HL-60 (cell line): ENCODE data around the gene GTPBP4.

ENCODE experiments used
- GABPA ChIP-seq: IDR thresholded peaks from 2 replicates; pipeline ENCODE4 v1.6.1; 2012; ENCODE audit warnings: low read depth
- POLR2AphosphoS5 ChIP-seq: IDR thresholded peaks from 2 replicates; pipeline ENCODE4 v1.6.1; 2012; ENCODE audit warnings: low read depth
- TF ChIP-seq, protein P1 (sequence below): IDR thresholded peaks from one replicate; pipeline ENCODE4 v1.5.1; 2011; ENCODE audit warnings: low read length, control low read depth, inconsistent platforms; ENCODE audit not compliant: insufficient read depth
- TF ChIP-seq, protein P2 (sequence below): IDR thresholded peaks from 2 replicates; pipeline ENCODE4 v1.6.1; 2012; ENCODE audit warnings: low read depth; ENCODE audit not compliant: insufficient replicate concordance

DNA sequence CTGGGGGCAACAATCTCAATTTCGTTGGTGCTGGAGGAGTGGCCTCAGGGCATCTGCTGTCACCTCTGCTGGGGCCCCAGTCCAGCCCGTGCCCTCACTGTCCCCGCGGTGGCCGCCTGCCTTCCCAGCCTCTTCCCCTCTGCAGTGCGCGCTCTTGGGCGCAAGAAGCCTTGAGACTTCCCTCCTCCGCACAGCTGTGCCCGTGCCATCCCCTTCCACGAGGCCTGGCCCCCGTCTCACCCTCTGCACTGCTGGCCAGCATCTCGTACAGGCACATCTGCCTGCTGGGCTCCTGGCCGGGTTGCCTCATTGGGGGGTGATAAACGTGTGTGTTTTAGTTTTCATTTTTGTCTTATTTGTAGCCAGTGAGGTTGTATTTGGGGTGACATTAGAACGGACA, 23.5 kb downstream of the GTPBP4 start:
- TF ChIP-seq, protein P1, sequence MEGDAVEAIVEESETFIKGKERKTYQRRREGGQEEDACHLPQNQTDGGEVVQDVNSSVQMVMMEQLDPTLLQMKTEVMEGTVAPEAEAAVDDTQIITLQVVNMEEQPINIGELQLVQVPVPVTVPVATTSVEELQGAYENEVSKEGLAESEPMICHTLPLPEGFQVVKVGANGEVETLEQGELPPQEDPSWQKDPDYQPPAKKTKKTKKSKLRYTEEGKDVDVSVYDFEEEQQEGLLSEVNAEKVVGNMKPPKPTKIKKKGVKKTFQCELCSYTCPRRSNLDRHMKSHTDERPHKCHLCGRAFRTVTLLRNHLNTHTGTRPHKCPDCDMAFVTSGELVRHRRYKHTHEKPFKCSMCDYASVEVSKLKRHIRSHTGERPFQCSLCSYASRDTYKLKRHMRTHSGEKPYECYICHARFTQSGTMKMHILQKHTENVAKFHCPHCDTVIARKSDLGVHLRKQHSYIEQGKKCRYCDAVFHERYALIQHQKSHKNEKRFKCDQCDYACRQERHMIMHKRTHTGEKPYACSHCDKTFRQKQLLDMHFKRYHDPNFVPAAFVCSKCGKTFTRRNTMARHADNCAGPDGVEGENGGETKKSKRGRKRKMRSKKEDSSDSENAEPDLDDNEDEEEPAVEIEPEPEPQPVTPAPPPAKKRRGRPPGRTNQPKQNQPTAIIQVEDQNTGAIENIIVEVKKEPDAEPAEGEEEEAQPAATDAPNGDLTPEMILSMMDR = no peak
- TF ChIP-seq, protein P2, sequence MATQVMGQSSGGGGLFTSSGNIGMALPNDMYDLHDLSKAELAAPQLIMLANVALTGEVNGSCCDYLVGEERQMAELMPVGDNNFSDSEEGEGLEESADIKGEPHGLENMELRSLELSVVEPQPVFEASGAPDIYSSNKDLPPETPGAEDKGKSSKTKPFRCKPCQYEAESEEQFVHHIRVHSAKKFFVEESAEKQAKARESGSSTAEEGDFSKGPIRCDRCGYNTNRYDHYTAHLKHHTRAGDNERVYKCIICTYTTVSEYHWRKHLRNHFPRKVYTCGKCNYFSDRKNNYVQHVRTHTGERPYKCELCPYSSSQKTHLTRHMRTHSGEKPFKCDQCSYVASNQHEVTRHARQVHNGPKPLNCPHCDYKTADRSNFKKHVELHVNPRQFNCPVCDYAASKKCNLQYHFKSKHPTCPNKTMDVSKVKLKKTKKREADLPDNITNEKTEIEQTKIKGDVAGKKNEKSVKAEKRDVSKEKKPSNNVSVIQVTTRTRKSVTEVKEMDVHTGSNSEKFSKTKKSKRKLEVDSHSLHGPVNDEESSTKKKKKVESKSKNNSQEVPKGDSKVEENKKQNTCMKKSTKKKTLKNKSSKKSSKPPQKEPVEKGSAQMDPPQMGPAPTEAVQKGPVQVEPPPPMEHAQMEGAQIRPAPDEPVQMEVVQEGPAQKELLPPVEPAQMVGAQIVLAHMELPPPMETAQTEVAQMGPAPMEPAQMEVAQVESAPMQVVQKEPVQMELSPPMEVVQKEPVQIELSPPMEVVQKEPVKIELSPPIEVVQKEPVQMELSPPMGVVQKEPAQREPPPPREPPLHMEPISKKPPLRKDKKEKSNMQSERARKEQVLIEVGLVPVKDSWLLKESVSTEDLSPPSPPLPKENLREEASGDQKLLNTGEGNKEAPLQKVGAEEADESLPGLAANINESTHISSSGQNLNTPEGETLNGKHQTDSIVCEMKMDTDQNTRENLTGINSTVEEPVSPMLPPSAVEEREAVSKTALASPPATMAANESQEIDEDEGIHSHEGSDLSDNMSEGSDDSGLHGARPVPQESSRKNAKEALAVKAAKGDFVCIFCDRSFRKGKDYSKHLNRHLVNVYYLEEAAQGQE = no peak
- TF ChIP-seq POLR2AphosphoS5 = no peak
- TF ChIP-seq GABPA = no peak
